GM12873 (cell line): Measurements from ENCODE around the gene HCK.

Experiments
- CTCF ChIP-seq: IDR thresholded peaks from 2 replicates; pipeline ENCODE4 v1.5.1; 2012; ENCODE audit warnings: low read depth, mild to moderate bottlenecking, moderate library complexity, low read length, control low read depth; ENCODE audit not compliant: insufficient read depth; ENCODE audit errors: missing control alignments

HCK gene

GRCh38 chr20:32009564-32009963 lies 42.5 kb upstream of the HCK start:
- TF ChIP-seq CTCF, result no peak

- TF ChIP-seq CTCF, result no peak
Observed at GRCh38 chr20:32010101-32010500, 41.9 kb upstream of the HCK start, which contains the start of gene CCM2L. Gene CCM2L, plus strand, starts transcription at chr20:32010438. Its CDS starts 17 bp downstream, at chr20:32010455.

GRCh38 chr20:32010666-32011065 lies 41.4 kb upstream of the HCK start:
- TF ChIP-seq CTCF, result no peak

GRCh38 chr20:32012159-32012688 lies 39.8 kb upstream of the HCK start:
- TF ChIP-seq CTCF, result no peak

GRCh38 chr20:32013326-32013725 lies 38.7 kb upstream of the HCK start:
- TF ChIP-seq CTCF, result no peak

GRCh38 chr20:32017711-32018251 lies 34.3 kb upstream of the HCK start:
- peak; percentile 47 for TF ChIP-seq CTCF

- TF ChIP-seq CTCF, result no peak
Observed at GRCh38 chr20:32018269-32019155, 33.5 kb upstream of the HCK start.
